Measurements from ENCODE around the gene MYRF.

Gene MYRF

DNA sequence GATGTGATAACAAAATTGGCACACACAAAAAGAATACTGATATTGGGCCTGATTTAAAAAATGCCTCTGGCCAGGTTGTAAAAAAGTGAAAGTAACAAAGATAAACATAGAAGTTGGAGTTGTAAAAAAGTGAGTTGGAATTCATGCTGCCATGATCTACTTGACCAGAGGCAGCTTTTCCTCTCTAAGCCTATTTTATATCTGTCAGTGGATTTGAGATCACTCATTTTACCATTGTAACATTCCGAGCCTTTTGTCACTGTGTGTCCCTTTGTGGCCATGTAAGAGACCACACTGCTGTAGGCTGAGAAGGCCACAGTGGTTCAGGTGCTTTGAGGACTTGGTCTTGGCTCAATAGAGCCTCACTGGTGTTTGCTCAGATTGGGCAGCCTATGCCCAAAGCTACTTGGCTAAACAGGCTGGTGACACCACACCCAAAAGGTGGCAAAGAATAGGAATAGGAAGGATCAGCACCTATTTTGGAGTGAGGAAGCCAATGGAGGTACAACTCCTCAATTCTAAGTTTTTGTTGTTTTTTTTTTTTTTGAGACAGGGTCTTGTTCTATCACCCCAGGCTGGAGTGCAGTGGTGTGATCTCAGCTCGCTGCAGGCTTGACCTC lies 47.3 kb downstream of the MYRF start:
- DNase-seq: no peak

DNA sequence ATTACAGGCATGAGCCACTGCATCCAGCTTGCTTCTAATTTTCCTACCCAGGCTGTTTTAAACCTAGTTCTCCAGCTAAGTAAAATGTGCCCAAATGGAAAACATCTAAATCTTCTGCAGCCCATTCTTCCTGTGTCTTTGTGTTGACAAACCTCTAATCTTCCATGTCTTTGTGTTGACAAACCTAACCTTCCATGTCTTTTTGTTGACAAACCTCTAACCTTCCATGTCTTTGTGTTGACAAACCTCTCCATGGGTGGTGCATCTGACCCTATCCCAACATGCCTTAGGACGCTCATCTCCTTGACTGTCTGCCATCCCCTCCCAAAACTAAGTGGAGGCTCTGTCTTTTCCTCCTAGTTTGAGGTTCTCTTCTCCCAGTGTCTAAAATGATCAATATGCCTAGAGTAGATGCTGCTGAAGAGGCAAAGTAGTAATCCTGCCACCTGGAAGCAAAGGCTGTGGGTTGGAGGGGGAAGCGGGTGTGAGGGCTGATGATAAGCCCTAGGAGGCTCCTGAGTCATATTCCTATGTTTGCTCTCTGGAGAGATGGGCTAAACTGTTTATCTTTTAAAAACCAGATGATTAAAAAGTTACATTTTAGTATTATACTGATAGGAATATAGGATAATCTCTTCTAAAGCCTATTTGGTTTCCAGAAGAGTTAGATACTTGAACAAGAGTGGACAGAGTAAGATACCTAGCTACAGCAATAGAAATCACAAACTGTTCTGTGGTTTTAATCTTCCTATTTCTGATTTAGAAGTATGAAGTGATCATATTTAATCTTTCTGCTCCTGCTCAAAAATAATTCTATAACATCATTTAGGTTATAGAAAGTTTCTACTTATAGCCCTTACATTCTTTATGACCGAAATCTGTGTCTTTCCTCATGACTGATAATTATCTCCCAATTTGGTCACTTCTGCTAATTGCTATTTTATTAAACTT lies 48.2 kb downstream of the MYRF start:
- DNase-seq: no peak

DNA sequence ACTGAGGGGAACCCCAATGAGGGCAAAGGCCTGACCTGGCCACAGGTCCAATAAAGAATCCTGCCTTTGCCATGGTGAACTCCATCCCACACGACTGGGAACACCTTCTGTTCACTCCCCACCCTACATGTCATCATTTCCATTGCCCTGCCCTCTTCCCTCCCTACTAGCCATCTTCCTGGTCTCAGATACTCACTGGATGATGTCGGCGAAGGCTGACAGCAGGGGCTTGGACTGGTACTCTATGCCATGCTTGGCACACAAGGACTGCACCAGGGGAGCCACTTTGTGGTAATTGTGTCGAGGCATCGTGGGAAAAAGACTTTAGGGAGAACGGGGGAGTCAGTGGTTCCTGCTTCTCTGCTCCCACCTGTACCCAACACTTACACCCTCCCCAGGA lies 50.2 kb downstream of the MYRF start:
- no peak for DNase-seq

DNA sequence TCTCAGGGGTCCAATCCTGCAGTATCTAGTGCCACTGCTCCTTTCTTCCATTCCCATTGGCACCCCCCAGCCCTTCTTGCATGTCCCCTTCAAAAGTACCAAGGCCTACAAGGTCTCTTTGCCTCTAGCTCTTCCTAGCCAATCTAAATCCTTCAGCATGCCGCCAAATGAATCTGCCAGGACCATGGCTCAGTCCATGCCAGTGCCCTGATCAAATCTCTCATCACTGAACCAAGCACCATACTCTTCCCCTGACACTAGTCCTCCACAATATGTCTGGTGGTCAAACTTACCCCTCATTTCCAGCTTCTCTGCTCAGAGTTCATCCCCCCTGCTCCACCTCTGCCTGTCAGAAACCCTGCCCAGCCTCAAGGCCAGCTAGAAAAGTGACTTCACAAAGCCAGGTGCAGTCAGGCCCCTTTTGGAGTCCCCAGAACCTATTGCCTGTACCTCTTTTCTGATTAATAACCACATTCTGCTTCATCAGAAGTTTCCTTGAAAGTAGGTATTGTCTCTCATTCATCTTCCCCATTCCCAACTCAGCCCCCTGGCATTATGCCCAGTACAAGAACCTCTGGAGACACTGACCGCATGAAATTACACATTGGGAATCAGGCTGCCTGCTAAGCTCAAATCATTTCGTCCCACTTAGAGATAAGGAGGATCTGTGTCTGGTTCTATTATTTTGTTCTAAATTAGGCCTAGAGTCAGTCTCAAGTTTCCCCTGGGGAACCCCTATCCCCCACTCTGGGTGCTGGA lies 51.6 kb downstream of the MYRF start:
- no peak for DNase-seq

DNA sequence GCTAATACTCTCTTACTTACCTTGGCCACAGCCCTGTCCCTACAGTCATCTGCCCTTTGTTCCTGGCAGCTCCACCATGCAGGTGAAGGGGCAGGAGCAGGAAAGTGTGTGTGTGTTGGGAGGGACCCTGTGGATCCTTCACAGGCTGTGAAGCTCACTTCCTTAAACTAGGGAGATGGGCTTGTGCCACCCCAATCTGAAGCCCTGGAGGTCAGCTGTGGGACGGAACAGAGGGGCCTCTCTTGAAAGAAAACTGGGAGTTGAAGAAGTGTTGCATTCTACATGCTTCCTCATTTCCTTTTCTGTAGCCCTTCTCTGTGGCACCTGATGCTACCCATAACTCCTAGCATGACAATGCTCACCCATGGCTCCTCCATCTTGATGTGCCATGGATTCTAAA lies 52.7 kb downstream of the MYRF start:
- no peak for DNase-seq

DNA sequence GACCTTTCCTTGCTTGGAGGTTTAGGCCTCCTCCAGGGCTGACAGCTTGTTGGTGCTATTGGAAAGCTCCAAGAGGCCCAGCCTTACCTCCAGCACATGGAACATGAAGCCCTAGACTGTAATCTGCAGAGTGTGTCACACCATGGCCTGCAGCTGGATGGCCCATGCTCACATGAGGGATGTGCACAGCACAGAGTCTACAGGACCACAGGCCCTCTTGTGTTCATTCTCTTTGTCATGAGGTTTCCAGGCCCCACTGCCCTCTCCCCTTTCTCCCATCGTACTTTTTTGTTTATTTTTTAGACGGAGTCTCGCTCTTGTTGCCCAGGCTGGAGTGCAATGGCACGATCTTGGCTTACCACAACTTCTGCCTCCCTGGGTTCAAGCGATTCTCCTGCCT lies 54.3 kb downstream of the MYRF start:
- DNase-seq: no peak

DNA sequence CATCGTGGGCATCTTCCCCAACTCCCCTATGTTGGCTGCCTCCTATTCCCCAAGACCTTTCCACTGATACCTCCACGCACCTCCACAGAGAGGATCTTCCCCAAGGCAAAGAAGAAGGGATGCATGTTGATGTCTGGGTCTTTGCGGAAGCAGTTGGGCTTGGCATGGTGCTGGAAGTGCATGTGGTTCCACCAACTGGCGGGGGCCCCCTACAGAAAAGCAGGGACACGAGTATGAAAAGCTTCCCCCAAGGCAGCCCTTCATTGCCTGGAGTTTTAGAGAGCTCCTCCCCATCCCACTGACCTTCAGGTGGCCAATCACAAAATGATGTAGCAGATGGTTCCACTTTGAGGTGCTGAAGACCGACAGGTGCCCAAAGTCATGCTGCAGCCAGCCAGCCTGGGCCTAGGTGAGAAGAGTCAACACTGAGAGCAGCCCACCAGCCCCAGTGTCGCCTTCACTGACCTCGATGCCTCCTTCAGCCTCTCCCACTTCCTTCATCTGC lies 58.3 kb downstream of the MYRF start:
- DNase-seq: no peak

DNA sequence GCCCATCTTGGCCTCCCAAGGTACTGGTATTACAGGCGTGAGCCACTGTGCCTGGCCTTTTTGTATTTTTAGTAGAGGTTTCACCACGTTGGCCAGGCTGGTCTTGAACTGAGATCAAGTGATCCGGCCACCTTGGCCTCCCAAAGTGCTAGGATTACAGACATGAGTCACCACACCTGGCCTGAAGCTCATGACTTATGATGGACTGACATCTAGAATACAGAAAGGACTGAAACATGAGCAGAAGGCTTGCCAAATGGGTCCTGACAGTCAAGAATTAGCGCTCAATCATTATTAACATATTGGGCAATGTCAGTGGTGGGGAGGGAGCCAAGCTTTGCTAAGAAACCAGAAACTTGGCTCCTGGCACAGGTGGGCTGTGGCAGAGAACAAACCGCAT lies 59.4 kb downstream of the MYRF start:
- DNase-seq: no peak

DNA sequence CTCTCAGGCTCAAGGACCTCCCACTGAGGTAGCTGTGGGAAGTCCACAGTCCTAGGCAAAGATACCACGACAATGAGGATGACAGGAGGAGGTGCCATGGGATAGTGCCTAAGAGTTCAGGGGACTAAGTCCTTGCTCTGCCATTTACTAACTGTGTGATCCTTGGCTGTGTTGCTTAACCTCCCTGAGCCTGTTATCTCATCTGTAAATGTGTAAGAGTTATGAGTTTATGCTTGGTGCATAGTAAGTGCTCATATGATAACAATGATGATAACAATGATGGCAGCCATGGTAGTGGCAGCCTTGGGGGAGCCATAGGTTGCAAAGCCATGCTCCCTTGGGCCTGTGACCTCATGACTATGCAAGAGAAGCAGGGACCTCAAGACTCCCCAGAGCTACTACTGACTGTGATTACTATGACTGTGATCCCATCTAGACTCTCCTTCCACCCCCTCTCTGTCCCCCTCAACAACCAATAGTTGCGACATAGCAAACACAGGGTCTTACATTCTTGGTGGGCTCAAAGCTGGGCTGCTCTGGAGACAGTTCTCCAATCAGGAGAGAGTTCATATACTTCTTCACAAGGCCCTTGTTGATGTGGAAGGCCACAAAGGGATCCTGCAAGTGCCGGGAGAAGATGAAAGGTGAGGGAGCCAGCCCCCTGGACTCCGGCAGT lies 60.4 kb downstream of the MYRF start:
- no peak for DNase-seq

DNA sequence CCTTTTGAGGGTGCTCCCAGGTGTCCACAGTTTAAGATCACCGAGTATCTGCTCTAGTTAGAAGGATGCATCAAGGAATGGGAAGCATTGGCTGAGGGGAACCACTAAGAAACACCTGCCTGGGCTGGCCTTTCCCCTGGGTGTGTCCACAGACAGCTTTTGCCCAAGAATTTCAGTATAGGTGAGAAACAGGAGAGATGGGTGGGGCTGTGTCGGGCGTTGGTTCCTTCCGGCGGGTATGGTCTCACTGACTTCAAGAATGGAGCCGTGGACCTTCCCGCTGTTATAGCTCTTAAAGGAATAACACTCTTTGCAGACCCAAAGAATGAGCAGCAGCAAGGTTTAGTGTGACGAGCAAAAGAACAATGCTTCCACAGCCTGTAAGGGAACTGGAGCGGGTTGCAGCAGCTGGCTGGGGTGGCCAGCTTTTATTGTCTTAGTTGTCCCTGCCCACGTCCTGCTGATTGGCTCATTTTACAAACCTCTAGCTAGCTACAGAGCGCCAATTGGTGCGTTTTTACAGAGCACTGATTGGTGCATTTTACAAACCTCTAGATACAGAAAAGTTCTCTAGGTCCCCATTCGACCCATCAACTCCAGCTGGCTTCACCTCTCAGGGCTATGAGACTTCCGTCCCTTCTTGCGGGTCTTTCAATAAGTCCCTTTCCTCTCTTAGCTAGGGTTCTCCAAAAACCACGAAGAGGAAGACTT lies 62.0 kb downstream of the MYRF start:
- no peak for DNase-seq

DNA sequence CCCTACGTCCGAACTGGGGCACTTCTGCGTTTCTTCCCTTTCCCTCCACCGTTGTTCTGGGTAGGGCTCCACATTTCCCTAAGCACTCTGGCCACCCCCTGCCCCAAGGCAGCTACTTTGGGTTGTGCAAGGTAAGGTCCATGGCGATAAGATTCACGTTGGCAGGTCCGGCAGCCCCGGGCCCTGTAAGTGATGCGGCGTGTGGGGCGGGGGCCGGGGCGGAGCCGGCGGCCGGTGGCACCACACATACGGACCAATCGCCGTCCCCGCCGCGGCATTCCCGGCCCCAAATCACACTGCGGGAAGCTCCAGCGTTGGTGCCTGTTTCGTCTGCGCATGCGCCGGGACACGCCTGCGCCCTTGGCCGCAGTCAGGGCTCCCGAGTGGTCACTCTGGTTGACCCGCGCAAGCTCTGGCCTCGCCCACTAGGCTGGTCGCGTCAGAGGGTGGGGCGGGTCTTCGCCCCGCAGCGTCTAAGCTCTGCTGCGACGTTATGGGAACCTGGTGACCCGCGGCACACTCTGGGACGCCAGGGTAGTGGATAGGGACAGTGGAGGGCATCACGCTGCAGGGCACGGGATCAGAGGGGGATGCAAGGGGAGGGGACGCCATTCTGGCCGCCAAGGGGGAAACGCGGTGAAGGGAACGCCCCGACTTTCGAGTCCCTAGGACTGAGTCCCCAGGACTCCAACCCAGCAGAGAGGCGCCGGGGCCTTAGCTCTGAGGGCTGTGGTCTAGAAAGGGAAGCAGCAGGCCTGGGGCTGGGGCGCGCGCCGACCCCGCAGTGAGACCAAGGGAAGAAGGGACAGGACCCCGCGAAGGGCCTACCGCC lies 62.7 kb downstream of the MYRF start:
- peak; percentile 41 for DNase-seq

DNA sequence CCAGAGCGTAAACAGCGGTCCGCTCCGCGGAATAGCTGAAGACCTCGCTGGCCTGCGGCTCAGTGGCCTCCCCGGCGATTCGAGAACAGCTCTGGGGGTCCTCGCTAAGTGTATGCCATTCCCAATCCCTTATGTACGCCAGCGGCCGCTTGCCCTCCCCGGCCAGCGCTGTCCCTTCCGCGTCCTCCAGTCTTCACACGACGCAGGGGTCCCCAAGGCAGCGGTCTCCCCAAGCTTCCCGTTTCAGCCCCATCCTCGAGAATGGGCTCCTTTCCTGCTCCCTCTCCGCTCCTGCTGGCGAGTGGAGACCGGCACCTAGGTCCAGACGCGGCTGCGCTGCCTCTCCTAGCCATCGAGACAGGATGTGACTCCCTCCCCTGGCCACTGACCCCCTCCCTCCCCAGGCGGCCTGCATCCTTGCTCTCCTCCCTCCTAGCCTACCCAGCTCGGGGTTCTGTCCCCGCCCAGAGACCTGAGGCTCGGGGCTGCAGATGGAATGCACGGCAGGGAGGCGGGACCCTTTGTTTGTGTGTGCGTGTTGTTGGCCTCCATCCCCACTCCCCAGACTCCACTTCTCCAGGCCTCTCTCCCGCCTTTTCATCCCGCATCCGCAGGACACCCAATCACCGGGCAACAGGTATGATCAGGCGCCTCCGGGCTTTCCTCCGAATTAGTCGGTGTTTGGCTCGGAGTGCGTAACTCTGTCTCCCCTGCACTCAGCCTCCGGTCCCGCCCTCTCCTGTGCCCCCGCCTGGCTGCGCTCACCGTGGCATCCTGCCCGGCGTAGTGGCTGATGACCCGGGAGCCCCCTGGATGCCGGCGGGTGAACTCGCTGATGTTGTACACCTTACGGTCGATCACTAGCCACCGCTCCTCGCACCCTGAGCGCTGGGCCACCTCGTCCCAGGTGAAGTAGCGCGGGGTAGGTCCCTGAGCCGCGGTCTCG lies 63.6 kb downstream of the MYRF start:
- DNase-seq: peak; percentile 69

DNA sequence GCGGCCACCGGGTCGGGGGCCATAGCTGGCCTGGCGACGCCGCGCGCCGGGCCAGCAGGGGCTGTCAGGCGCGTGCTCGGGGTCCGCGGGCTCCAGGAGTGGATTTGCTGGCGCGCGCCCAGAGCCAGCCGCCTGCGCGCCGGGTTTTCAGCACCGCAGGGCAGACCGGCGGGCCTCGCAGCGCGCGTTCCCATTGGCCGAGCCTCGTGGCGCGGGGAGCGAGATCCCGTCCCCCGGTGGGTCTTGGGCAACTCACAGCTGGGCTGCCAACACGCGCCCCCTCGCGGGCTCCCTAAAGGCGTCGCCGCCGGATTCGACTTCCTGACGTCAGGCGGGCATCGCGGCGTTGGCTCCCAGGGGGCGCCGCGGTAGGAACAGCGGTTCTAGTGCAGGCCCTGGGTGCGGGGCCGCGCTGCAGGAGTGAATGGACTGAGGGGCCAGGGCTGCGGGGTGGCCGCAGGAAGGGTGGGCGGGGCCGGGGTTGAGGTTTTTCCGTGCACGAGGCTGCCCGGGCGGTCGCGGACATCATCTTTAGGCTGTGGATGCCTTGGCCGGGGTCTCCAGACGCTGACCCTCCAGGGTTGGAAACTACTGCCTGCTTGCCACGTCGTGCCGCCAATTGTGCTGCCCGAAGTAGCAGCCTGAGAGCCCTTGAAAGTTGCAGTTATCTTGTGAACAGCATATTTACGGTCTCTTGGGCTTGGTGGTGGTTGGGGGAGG lies 64.5 kb downstream of the MYRF start, which contains the start of gene FADS1:
TSS of gene FADS1 (minus strand) at position 268 of the 720 bp plus-strand sequence. CDS start at position 194, 74 bp downstream.
- peak; percentile 75 for DNase-seq

DNA sequence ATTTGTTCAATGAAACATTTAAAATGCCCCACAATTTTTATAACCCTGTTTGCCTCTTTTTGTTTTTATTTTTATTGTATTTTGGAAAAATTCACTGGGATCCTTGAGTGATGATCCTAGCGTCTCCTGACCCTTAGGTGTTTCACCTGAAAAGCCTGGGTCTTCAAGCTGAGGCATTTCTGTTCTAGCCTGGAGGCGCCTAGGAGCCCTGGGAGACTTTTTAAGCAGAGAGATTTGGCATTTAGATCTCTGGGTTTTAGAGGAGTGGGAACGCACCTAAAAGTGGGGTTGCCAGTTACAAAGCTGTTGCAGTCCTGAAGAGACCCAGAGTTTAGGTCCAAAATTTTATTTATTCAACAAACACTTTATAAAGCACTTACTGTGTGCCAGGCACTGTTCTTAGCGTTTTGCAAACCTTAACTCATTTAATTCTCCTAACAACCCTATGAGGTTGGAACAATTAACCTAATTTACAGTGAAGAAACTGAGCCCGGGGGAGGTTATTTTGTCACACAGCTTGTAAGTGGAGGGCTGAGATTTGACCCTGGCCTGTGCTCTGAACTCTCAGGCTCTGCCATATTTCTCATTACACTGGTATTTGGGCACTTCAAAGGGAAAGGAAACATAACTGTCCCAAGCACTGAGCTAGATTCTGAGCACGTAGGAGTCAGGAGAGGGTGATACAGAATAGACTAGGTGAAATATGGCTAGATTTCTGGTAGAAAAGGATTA lies 65.2 kb downstream of the MYRF start:
- no peak for DNase-seq

DNA sequence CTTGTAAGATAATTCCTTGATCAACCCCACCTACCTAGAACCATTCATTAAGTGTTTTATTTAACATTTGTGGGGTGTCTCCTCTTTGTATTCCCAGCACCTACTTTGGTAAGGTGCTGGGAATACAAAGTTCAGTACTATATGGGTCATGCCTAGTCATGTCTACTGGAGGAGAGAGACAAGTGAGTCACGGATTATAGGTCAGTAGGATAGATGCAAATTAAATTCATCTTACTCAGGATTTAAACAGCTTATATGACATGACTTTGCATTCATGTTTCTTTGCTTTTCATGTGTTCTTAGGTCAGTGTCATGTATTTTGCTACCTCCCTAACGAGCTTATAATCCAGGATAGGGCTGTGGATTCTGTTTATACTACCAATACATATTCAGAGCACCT lies 67.7 kb downstream of the MYRF start:
- DNase-seq: no peak

DNA sequence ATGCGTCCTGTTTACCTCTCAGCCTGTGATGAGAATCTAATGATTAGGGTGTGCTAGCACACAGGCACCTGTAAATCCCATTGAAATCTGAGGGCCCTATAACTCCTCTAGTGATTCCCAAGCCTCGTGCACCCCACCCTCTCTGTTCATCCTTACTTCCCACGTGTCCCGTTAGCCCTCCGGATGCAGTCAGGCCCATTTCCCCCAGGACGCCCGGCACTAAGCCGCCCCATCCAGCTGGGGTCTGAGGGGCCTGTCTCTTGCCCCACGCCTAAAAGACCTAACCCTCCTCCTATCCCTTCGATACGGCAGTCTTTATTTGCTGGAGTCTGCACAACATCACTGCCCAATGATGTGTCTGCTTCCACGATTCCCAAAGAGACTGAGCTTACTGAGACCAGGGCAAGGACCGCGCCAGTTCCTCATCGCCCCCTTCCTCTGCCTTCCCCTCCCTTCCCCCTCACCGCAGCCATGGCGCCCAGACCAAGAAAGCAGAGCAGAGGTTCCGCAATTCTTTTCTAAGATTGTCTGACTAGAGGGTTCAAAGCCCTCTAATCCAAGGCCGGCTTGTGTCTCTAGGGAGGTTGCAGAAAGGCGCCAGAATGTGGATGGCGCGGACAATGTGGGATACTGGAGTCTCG lies 74.6 kb downstream of the MYRF start:
- no peak for DNase-seq

DNA sequence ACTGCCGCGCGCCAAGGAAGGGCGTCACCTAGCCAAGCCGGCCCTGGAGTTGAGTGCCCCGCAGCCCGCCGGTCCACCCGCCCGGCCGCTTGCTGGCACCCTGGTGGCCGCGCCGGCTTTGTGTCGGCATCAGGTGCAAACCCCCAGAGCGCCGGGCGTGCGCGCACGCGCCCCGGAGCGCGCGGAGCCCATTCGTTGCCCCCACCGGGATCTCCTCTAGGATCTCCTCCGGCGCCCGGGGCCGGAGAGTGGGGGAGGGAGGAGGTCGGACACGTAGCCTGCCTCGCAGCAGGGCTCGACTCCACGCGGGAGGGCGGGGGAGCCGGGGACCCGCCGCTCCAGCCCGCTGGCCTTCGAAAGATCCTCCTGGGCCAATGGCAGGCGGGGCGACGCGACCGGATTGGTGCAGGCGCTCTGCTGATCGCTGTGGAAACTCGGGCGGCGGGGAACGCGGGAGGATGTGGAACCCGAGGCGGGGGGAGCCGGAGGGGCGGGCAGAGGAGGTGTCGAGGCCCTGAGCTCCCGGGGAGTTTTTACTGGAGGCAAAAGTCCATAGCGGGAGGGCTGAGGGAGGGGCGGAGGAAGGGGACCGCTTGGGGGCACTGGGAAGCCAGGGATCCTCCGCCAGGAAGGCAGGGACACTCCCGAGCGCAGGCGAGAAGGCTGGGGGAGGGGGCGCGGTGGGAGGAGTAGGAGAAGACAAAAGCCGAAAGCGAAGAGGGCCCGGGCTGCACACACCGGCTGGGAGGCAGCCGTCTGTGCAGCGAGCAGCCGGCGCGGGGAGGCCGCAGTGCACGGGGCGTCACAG lies 75.3 kb downstream of the MYRF start, which contains the start of gene FADS2:
TSS of gene FADS2 (plus strand) at position 730 of the 808 bp plus-strand sequence. CDS start 91 bp downstream, outside the sequence.
- peak; percentile 68 for DNase-seq

Data from activated T-cell treated with anti-CD3 and anti-CD28 coated beads, Interleukin-2, amount 50 U/mL, for 1 hour (primary cell).